Cerebellar nuclear complex (tissue), 1 donor: ENCODE results near the gene FN3KRP.

Source experiments
- DNase-seq, 2 experiments: peaks; one replicate each; lab custom pipeline; 2025; lab: John Stamatoyannopoulos, UW

The FN3KRP gene

DNA sequence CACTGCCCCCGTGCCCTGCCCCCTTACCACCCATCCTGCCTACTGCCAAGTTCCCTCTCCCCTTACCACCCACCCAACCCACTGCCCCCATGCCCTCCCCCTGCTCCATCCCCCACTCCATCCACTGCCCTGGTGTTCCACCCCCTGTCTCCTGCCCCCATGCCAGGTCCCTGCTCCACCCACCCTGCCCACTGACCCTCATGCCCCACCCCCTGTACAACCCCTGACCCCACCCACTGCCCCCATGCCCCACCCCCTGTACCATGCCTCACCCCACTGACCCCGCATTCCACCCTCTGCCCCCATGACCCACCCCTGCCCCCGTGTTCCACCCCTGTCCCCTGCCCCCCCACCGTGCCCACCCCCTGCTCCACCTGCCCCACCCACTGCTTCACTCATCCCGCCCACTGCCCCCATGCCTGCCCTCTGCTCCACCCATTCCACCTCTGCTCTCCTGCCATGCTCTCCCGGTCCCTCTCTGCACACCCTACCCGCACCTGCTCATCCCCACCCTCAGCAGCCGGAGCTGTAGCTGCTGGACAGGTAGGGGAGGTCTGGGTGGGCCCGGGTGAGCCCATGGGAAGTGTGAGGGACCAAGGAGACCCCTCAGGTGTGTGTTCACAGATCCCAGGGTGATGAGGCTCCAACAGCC, 7.4 kb upstream of the FN3KRP start:
- DNase-seq = no peak

DNA sequence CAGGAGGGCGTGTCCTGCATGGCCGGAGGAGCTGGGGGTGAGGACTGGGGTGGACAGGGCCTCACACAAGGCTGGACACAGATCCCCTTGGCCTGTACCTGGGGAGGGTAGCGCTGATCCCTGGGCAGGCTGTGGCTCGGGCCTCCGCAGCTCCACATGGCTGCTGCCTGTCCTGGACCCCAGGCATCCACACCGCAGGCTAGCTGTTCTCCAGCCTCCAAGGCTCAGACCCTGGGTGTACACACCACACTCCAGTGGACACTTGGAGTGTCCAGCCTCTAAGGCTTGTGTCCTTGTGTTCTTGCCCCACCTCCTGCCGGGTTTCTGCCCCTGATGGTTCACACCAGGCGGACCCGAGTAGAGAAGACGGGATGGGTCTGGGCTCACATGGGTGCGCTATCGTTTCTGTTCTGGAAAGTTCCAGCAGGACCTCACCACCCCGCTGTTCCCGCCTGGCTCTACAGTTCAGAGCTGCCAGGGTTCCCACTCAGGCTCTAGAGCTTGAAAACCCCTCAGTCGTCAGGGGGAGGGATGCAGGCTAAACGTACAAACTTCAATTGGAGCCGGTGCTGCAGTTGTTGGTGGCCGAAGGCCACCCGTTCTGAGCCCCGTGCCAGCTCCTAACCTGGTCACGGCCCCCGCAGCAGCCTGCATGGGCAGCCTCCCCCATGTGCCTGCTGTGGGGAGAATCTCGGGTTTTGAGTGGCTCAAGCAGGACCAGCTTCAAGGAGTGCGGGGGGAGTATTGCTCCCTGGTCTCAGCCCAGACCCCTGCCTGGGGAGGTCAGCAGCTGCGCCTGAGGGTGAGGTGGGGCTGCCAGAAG, 6.6 kb upstream of the FN3KRP start:
- no peak for DNase-seq

DNA sequence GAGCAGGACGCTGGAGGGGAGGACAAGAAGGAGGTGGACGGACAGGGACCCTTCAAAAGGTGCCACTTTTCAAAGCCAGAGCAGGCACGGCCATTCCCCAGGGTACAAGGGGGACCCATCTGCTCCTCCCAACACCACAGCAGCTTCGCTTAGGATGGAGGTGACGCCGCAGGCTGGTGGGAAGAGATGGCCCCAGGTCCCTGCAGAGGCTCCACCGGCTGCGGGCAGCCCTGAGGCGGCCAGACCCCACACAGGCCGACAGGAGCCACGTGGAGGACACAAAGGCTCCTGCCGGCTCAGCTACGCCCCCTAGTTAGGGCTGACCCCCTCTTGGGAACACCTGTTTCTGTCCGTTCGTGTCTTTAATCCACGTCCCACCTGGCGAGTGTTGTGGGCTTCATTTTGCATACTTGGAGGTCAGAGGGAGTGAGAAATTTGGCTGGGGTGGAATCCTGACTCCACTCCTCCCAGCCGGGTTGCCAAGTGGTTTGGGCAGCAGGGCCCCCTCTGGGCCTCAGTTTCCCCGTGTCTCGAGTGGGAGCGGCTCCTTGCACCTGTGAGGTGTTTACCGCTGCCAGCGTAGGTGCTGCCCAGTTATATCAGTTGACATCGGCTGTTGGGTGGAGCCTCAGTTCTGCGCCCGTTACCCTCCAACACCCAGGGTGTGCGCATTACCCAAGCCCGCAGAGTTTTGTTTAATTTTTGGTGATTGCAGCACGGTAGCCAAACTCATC, 5.8 kb upstream of the FN3KRP start:
- no peak for DNase-seq

DNA sequence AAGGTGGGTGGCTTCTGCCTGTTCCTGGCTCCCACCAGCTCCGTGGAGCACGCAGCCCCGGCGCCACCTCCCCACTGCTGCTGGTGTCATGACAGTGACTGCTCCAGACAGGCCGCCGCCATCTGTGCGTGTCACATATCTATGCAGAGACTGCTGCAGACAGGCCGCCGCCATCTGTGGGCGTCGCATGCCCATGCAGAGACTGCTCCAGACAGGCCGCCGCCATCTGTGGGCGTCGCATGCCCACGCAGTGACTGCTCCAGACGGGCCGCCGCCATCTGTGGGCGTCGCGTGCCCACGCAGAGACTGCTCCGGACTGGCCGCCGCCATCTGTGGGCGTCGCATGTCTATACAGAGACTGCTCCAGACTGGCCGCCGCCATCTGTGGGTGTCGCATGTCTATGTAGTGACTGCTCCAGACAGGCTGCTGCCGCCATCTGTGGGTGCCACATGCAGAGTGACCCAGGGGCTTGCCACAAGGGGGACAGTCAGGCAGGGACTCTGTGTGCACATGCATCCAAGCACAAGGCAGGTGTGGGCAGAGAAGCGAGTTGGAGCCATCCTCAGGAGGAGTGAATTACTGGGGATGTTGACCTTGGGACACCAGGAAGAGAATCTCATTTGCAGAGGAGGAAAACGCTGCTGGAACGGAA, 3.3 kb upstream of the FN3KRP start:
- no peak for DNase-seq

DNA sequence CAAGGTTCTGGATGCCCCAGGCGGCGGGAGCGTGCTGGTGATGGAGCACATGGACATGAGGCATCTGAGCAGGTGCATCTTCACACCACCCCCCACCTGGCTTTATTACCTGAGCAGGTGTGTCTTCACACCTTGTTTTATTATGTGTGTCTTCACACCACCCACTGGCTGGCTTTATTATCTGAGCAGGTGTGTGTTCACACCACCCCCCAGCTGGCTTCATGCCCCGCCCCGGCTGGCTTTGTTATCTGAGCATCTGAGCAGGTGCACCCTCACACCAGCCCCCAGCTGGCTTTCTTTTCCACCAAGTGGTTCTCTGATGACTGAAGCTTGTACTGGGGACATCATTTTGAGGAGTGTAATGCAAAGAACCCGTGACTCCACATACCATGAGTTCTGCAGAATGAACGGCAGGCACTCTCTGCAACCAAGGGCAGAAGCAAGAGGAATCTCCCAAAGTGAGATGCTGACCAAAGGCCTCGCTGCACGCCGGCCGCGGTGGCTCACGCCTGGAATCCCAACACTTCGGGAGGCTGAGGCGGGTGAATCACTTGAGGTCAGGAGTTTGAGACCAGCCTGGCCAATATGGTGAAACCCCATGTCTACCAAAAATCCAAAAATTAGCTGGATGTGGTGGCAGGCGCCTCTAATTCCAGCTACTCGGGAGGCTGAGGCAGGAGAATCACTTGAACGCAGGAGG, 2.6 kb downstream of the FN3KRP start:
- DNase-seq = no peak

DNA sequence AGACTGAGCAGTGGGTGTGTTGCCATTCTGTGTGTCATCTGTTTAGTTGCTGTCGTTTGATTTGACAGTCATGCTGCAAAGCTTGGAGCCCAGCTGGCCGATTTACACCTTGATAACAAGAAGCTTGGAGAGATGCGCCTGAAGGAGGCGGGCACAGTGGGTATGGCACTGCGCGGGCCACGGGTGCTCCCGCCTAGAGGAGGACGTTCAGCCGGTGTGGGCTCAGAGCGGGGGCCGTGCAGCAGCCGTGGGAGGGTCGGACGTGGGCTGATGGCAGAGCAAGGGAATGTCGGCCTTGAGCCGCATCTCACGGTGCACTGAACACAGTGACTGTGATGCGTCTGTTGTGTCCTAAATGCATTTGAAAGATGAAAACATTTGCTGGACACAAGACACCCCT, 3.7 kb downstream of the FN3KRP start:
- DNase-seq = no peak

DNA sequence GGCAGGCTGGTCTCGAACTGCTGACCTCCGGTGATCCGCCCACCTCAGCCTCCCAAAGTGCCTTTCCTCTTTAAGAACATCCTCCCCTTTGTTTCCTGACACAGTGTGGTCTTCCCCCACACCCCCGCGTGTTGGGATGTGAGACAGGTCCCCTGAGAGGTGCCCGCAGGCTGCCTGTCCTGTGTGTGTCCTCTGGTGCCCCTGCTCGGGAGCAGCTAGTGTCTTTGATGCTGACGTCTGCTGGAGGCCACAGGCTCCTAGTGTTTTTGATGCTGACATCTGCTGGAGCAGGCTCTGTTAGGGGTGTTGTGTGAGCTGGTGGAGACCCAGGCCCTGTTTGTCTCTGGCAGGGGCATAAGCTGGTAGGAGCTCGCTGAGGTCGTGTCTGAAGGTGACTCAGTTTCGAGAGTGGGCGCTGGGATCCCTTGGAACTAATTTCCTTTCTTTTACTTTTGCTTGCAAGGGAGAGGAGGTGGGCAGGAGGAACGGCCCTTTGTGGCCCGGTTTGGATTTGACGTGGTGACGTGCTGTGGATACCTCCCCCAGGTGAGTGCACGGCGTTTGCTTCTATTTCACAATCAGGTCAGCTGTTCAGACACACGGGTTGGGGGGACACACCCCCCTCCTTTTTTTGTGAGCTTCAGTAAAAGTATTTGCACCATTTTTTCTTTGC, 6.0 kb downstream of the FN3KRP start:
- DNase-seq = no peak

DNA sequence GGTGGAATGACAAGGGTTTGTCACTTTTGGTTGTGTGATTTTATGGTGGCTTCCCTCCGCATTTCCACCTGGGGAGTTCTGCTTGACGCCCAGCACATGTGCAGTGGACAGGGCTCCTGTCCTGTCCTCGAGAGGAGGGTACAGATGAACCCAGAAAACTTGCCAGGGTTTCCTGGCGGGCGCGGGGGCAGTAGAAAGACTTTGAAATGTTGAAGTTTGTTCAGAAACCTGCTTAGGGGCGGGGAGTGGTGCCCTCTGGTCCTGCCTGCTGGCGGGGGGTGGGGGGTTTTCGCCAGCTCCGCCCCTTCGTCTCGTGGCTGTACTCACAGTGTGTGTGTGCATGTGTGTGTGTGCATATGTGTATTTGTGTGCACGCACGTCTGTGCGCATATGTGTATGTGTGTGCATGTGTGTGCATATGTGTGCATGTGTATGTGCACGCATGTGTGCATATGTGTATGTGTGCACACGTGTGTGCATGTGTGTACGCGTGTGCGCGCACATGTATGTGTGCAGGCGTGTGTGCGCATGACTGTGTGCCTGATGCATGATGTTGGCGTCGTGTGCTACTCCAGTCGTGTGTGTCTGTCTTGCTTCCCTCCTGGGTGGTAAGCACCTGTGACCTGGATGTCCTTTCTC, 6.8 kb downstream of the FN3KRP start:
- no peak for DNase-seq

DNA sequence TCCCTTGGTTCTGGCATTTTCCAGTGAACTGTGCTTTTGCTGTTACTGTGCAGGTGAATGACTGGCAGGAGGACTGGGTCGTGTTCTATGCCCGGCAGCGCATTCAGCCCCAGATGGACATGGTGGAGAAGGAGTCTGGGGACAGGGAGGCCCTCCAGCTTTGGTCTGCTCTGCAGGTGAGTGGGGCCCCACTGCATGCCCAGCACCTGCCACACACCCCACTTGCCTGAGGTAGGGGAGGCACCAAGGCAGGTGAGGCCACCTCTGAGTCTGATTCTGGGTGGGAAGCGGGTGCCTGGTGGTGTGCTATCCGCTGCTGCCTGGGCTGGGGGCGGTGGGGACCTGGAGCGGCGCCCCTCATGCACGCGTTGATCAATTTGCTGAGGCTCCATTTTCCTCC, 9.9 kb downstream of the FN3KRP start:
- no peak for DNase-seq

DNA sequence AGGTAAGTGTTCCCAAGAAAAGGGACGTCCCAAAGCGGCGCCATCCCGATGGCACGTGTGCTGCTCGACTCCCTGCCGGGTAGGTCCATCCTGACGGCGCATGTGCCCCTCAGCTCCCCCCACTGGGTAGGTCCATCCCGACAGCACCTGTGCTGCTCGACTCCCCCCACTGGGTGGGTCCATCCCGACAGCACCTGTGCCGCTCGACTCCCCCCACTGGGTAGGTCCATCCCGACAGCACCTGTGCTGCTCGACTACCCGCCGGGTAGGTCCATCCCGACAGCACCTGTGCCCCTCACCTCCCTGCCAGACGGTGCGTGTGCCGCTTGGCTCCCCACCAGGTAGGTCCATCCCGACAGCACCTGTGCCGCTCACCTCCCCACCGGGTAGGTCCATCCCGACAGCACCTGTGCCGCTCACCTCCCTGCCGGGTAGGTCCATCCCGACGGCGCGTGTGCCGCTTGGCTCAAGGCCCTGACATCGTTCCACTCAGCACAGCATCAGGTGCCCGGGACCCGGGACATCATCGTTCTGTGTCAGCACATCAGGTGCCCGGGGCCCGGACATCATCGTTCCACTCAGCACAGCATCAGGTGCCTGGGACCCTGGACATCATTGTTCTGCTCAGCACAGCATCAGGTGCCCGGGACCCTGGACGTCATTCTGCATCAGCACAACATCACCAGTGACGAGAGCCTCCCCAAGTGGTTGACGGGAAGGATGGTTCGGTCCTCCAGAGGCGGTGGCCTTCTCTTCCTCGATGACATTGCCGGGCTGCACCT, 13.2 kb downstream of the FN3KRP start:
- no peak for DNase-seq

DNA sequence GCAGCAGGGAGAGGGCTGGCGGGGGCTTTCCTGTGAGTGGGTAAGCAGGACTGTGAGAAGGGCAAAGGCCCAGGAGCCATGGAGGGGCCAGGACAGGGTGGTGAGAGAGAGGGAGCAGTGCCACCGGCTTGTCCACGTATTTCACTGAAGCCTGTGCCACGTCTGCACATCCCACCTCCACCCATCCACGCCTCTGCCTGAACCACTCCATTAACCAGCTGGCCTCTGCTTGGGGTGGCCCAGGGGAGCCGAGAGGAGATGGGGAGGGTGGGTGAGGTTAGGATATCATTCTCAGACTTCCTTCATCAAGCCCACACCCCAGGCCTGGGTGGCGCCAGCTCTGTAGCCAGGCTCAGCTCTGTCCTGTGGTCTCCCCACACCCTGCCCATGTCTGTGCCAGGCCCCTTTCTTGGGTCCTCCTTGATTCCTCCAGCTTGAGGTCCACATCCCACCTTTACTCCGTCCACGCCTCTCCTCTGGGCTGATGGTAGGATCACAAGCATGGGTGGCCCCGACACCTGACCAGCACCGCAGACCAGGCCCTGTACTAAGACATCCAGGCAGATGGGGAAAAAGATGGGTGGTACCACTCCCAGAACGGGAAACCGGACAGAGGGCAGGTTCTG, 15.7 kb downstream of the FN3KRP start:
- DNase-seq = no peak

DNA sequence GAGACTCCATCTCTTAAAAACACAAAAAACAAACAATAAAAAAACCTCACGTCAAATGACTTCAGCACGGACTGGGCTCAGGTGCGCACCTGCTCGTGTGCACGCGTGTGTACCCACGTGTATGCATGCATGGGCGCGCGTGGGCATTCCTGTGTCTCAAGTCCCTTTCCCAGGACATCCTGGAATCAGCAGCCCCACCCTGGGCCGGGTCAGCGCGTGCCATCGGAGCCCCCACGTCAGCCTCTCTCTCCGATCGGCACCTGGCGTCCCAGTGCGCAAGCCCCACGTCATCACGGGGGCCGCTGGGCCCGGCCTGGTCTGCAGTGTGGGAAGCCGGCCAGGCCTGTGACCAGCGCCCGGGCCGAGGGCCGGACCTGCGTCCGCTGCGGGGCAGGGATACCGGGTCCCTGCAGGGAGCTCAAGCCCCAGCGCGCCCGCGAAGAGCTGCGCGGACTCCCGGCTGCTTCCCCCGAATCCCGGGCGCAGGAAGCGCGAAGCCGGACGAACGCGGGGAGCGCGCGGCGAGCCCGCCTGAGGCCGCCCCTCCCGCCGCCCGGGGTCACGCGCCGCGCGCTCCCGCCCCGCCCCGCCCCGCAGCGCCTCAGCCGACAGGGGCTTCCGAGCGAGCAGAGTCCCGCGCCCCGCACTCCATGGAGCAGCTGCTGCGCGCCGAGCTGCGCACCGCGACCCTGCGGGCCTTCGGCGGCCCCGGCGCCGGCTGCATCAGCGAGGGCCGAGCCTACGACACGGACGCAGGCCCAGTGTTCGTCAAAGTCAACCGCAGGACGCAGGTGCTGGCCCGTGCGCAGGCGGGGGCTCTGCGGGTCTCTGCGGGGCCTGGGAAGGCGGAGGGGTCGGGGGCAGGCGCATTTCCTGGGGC, 18.7 kb downstream of the FN3KRP start, which contains the start of gene FN3K:
TSS of gene FN3K (plus strand) at position 629 of the 880 bp plus-strand sequence. CDS start at position 651, 22 bp downstream.
- DNase-seq = no peak

DNA sequence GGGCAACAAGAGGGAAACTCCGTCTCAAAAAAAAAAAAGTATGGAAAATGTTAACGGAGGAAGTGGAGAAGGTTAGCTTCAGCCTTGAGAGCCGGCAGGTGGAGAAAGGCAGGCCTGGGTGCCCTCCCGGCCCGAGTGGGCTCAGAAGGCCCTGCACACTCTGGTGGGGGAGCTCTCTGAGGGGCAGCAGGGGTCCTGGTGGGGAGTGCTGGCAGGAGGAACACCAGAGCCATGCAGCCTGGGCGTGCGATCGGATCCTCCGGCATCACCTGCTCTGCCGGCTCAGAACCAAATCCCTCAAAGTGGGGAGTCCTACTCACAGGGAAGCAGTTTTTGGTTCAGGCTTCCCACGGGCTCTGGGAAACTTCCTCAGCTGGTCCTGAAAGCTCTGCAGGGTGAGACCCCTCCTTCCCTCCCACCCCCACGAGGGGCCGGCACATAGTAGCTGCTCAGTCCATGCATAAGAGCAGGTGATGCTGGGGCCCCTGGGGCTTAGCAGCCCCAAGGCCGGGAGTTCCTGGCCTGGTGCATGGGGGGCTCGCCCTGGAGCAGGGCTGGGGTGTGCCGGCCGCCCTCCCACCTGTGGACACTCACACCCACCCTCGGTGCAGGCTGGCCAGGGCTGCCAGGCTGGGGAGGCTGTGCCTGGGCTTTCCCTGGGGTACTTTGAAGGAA, 20.1 kb downstream of the FN3KRP start:
- no peak for DNase-seq

DNA sequence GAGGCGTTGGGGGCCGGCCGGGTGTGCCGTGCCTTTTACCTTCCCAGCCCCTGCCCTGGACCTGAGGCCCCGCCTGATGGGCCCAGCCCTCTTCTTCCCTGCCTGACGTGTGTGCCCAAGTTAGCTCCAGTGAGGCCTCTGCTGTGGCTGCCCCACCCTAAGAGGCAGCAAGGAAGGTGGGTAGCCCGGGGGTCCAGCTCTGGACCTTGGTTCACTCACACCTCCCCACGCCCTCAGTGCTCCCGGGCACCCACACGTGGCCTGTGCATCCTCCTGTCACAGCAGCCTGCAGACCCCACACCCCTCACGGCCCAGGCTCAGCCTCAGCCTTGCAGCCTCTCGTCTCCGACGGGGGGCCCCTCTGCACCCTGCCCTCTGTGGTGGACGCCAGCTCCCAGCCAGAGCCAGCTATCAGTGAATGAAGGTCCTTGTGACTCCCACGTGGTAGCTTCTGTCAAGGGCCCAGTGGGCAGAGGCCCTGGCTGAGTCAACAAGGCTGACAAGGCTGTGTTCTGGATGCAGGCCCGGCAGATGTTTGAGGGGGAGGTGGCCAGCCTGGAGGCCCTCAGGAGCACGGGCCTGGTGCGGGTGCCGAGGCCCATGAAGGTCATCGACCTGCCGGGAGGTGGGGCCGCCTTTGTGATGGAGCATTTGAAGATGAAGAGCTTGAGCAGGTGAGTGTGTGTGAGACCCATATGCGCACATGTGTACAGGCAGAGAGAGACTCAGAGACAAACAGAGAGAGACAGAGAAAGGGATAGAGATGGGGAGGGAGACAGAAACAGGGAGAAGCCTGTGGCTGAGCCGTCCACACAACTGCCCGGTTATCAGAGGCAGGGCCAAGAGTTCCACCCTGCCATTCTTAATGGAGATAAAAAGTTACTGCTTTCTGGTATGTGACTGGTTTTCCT, 21.7 kb downstream of the FN3KRP start:
- DNase-seq = no peak

DNA sequence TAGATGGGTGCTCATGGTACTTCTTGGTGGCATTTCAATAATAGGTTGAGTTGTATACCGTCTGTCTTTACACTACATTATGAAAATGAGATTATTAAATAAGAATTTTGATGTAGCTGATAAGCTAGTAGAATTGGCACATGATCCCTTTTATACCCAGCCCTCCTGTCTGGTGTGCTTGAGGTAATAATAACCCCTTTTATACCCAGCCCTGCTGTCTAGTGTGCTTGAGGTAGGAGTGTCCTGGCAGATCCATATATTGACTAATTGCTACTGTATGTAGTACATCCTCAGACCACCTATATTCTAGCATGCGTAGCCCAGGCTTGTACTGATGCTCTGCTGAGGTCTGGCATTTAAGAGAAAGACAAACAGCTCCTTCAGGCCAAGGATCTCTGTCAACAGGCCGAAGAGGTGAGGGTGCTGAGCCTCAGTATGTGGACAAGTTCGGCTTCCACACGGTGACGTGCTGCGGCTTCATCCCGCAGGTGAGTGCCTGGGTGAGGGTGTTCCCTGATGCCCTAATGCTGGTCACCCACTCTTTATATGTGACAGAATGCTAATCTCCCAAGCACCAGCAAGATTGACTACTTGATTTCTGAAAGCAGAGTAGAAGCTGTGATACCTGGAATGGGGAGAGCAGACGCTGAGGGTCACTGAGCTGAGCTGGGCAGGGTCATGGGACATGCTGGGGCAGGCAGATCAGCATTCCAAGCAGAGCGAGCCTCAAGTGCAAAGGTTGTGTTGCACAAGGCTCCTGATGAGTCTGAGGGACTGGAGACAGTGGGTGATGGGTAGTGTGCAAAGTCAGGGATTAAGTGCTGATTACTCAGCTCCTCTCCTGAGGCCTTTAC, 24.6 kb downstream of the FN3KRP start:
- no peak for DNase-seq
